Loucy (cell line): ENCODE data around the gene KLK3.

ENCODE experiments used
- CTCF ChIP-seq: fragments of 200-600 bp; sonication (generic); conservative IDR thresholded peaks from 2 replicates; pipeline ENCODE4 v1.5.1; 2014; ENCODE audit warnings: mild to moderate bottlenecking, antibody characterized with exemption, low read length
- EZH2phosphoT487 ChIP-seq: fragments of 200-600 bp; IDR thresholded peaks from 2 replicates; pipeline ENCODE4 v1.6.1; 2018; ENCODE audit warnings: antibody characterized with exemption, mild to moderate bottlenecking, moderate library complexity, borderline replicate concordance

- TF ChIP-seq CTCF = no peak
- no peak for TF ChIP-seq EZH2phosphoT487
These were observed 34.9 kb downstream of the KLK3 start for GRCh38 chr19:50889638-50890037.
